ENCODE results near the gene RBP5.

The RBP5 gene, protein sequence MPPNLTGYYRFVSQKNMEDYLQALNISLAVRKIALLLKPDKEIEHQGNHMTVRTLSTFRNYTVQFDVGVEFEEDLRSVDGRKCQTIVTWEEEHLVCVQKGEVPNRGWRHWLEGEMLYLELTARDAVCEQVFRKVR

DNA sequence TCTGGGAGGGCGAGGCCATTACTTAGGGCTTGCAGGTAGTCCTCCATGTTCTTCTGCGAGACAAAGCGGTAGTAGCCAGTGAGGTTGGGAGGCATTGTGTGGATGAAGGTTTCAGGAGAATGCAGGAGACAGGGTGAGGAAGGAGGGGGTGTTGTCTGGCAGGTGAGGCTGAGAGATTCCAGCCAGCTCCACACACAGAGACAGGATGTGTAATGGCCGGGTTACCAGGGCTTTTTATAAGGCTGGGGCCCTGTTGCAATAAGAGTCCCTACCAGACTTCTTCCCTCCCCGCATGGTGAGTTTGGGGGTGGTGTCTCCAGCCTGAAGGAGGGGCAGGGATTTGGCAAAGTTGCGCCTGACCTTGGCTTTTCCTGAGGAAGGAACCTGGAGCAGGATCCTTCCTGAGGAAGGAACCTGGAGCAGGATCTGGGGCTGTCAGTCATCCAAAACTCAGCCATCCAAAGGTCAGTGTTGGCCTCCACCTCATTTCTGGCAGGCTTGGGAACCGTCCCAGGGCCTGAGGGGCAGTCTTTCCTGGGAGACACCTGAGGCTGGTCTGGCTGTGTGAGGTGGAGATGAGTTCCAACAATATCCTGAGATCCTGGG lies at the start of gene RBP5:
Gene RBP5, minus strand, starts transcription at position 209 of the 606 bp plus-strand sequence. Its CDS starts 114 bp downstream, at position 95.
- peaks cover 45% of the 10 kb centered on the region for H3K4me1 Mint-ChIP-seq
- ATAC-seq, result no peak
- peak within 1 kb of the TSS; percentile 91 to 93 for H3K4me3 Mint-ChIP-seq
- H3K27me3 Mint-ChIP-seq, result no peaks in the 10 kb centered on the region
- peak within 1 kb of the TSS in 1 of 2 donors; percentile 82 for H3K27ac Mint-ChIP-seq
- H3K9me3 Mint-ChIP-seq, result no peaks in the 10 kb centered on the region
- DNase-seq, result no peak

- no peak for ATAC-seq
- Mint-ChIP-seq H3K27me3 (peaks cover 48% of the 10 kb centered on the region), H3K4me3 (no peak overlapping the region), H3K4me1 (no peaks in the 10 kb centered on the region), H3K9me3 (peaks cover 0 to 5% of the 10 kb centered on the region in 2 donors), H3K27ac (no peak overlapping the region)
- no peak for DNase-seq
These were observed 49.8 kb upstream of the RBP5 start for GRCh38 chr12:7178481-7178880.

DNA sequence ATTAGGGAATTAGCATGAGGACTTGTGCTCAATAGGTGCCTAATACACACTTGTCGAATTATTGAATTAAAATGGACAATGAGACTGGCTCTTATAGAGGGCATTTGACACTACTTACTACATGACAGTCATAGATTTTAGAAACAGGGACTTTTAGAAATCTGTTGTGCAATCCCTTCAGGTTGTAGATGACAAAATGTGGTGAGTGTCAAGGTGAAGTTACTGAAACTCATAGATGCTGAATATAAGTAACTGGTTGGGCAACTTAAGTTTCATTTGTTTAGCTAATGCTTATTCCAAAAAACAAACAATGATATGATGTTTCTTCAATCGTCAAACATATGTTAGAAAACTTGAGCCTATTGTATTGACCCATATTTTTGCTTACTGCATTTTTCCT lies 47.9 kb upstream of the RBP5 start:
- H3K27ac Mint-ChIP-seq, result no peak overlapping the region
- H3K4me1 Mint-ChIP-seq, result no peaks in the 10 kb centered on the region
- peaks cover 0 to 10% of the 10 kb centered on the region in 2 donors for H3K9me3 Mint-ChIP-seq
- H3K27me3 Mint-ChIP-seq, result peaks cover 58% of the 10 kb centered on the region
- ATAC-seq (no peak), DNase-seq (no peak)
- no peak overlapping the region for H3K4me3 Mint-ChIP-seq

GRCh38 chr12:7175493-7175892 lies 46.8 kb upstream of the RBP5 start:
- peaks cover 54% of the 10 kb centered on the region for H3K27me3 Mint-ChIP-seq
- H3K9me3 Mint-ChIP-seq, result peaks cover 4 to 10% of the 10 kb centered on the region in 2 donors
- H3K4me1 Mint-ChIP-seq, result no peaks in the 10 kb centered on the region
- no peak overlapping the region for H3K4me3 Mint-ChIP-seq
- DNase-seq, result no peak
- H3K27ac Mint-ChIP-seq, result no peak overlapping the region
- ATAC-seq, result no peak

GRCh38 chr12:7171854-7172253 lies 43.2 kb upstream of the RBP5 start:
- H3K9me3 Mint-ChIP-seq, result peaks cover 25 to 40% of the 10 kb centered on the region in 2 donors
- no peak overlapping the region for H3K27ac Mint-ChIP-seq
- H3K27me3 Mint-ChIP-seq, result peaks cover 39% of the 10 kb centered on the region
- no peaks in the 10 kb centered on the region for H3K4me1 Mint-ChIP-seq
- ATAC-seq (no peak), DNase-seq (no peak)
- no peak overlapping the region for H3K4me3 Mint-ChIP-seq

GRCh38 chr12:7169951-7170350 lies 41.3 kb upstream of the RBP5 start:
- H3K4me3 Mint-ChIP-seq, result no peak overlapping the region
- peaks cover 28% of the 10 kb centered on the region for H3K27me3 Mint-ChIP-seq
- ATAC-seq, result no peak
- H3K27ac Mint-ChIP-seq, result no peak overlapping the region
- no peaks in the 10 kb centered on the region for H3K4me1 Mint-ChIP-seq
- DNase-seq, result no peak
- H3K9me3 Mint-ChIP-seq, result peaks cover 20 to 44% of the 10 kb centered on the region in 2 donors

- peak; percentile 73 for ATAC-seq
- H3K9me3 Mint-ChIP-seq, result peaks cover 8 to 13% of the 10 kb centered on the region in 2 donors
- no peak overlapping the region for H3K27ac Mint-ChIP-seq
- peaks cover 36% of the 10 kb centered on the region for H3K27me3 Mint-ChIP-seq
- peak; percentile 15 to 28 for DNase-seq
- H3K4me3 Mint-ChIP-seq, result peak overlapping the region; percentile 6 to 76
- H3K4me1 Mint-ChIP-seq, result peaks cover 11% of the 10 kb centered on the region
These were observed 34.0 kb upstream of the RBP5 start for GRCh38 chr12:7162691-7163114.

DNA sequence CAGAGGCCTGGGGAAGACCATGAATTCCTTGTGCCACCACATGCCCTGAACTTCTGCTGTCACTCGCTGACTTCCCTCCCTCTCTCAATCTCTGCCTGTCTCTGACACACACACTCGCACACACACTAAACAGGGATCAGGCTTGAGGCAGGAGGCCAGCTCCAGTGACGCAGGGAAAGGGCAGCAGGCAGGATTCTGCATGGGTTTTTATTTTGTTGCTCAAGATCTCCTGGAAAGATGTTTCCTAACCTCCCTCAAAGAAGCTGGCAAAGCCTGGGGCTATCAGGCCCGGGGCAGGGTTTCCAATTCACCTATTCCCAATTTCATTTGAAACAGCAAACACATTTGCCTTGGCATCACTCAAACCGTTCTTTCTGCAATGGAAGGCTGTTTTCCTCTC lies 33.1 kb upstream of the RBP5 start:
- H3K27ac Mint-ChIP-seq, result no peak overlapping the region
- peaks cover 36% of the 10 kb centered on the region for H3K27me3 Mint-ChIP-seq
- ATAC-seq, result no peak
- peaks cover 0 to 4% of the 10 kb centered on the region in 2 donors for H3K9me3 Mint-ChIP-seq
- no peak for DNase-seq
- no peak overlapping the region for H3K4me3 Mint-ChIP-seq
- H3K4me1 Mint-ChIP-seq, result peaks cover 11% of the 10 kb centered on the region

DNA sequence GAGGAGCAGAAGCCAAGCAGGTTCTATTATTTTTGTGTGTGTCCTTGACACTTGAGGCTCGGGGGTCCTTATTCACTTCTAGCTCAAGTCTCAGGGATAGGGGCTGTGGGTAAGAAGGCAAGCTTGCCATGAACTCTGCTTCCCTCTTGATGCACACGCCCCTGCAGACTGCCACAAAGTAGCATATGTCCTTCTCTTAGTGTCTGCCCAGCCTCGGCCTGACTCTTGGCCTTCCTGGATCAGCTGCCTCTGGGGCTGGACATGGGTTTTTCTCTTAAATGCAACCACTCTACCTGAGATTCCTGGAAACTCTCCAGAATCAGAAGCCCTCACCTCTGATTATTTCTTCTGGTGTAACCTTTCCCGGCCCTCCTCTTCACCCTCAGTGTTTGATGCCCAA lies 32.6 kb upstream of the RBP5 start:
- Mint-ChIP-seq H3K9me3 (no peaks in the 10 kb centered on the region), H3K27ac (no peak overlapping the region), H3K4me3 (no peak overlapping the region), H3K27me3 (peaks cover 36% of the 10 kb centered on the region), H3K4me1 (peaks cover 11% of the 10 kb centered on the region)
- ATAC-seq, result no peak
- DNase-seq, result no peak

DNA sequence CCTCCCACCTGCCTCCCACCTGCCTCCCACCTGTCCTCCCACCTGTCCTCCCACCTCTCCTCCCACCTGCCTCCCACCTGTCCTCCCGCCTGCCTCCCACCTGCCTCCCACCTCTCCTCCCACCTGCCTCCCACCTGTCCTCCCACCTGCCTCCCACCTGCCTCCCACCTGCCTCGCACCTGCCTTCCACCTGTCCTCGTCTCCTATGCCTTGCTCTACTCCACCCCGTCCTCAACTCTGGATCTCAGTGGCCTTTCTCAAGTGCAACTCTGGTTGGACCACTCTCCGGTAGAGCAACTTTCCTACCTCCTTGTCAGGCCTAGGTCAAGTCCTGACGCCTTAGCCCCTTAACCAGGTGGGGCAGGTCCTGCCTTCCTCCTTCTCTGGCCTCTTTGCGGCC lies 31.5 kb upstream of the RBP5 start:
- DNase-seq (no peak), ATAC-seq (no peak)
- Mint-ChIP-seq H3K9me3 (no peaks in the 10 kb centered on the region), H3K27ac (no peak overlapping the region), H3K27me3 (peaks cover 30% of the 10 kb centered on the region), H3K4me1 (peaks cover 11% of the 10 kb centered on the region), H3K4me3 (no peak overlapping the region)

- DNase-seq (no peak), ATAC-seq (no peak)
- no peak overlapping the region for H3K27ac Mint-ChIP-seq
- H3K4me3 Mint-ChIP-seq, result no peak overlapping the region
- H3K27me3 Mint-ChIP-seq, result peaks cover 24% of the 10 kb centered on the region
- H3K4me1 Mint-ChIP-seq, result peaks cover 11% of the 10 kb centered on the region
- H3K9me3 Mint-ChIP-seq, result no peaks in the 10 kb centered on the region
These were observed 30.3 kb upstream of the RBP5 start for GRCh38 chr12:7158781-7159609.

DNA sequence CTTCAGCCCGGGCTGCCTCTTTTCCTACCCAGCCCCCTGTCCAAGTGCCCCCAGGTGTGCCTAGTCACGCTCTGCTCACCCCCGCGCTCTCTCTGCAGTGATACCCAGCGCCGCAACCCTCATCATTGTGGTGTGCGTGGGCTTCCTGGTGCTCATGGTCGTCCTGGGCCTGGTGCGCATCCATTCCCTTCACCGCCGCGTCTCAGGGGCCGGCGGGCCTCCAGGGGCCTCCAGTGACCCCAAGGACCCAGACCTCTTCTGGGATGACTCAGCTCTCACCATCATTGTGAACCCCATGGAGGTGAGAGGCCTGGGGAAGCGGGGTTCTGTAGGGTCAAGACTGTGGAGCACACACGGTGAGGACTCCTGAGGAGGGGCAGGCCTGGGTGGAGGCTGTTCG lies 28.7 kb upstream of the RBP5 start:
- no peak overlapping the region for H3K4me3 Mint-ChIP-seq
- H3K27ac Mint-ChIP-seq, result peak overlapping the region; percentile 66 to 86
- DNase-seq, result no peak
- ATAC-seq, result no peak
- peaks cover 11% of the 10 kb centered on the region for H3K27me3 Mint-ChIP-seq
- H3K4me1 Mint-ChIP-seq, result peaks cover 3% of the 10 kb centered on the region
- H3K9me3 Mint-ChIP-seq, result no peaks in the 10 kb centered on the region

DNA sequence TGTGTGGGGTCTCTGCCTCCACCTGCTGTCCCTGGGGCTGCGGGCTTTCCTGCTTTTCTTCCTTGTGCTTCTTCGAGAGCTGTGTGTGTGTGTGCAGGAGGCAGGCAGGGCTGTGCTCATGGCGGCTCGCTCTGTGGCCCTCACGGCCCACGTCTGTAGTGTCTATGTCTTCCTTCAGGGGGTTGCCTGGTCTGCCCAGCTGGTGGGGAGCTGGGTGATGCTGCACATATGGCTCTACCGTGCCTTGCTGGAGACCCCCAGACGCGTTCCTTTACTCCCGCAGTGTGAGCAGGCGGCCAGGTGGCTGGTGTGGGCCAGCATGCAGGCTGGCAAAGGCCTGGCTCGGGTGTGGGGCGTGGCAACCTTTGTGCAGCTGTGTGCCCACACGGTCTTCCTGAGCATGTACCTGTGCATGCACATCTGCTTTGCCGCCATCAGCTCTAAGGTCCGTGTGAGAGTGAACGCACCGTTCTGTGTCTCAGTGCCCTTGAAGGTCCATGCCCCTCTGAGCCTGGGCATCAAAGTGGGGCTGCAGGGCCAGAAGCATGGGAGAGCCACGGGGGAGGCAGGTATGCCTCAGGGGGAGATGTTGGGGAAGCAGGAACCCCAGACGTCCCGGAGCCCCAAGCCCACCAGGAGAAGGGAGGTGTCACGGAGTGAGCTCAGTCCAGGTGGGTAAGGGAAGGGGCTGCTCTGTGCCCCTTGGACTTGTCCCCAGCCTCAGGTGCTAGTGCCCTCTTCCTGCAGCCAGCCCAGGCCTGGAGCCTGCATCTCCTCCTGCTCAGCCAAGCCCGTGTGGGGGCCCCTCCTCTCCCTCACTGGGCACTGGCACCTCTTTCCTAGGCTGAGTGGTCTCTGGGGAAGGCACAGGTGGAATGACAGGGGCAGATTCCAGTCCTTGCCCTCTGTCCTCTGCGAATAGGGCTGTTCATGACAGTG lies 27.8 kb upstream of the RBP5 start:
- DNase-seq, result no peak
- Mint-ChIP-seq H3K9me3 (no peaks in the 10 kb centered on the region), H3K27me3 (peaks cover 2% of the 10 kb centered on the region), H3K4me1 (no peaks in the 10 kb centered on the region), H3K27ac (peak overlapping the region in 1 of 2 donors; percentile 86), H3K4me3 (no peak overlapping the region)
- no peak for ATAC-seq

DNA sequence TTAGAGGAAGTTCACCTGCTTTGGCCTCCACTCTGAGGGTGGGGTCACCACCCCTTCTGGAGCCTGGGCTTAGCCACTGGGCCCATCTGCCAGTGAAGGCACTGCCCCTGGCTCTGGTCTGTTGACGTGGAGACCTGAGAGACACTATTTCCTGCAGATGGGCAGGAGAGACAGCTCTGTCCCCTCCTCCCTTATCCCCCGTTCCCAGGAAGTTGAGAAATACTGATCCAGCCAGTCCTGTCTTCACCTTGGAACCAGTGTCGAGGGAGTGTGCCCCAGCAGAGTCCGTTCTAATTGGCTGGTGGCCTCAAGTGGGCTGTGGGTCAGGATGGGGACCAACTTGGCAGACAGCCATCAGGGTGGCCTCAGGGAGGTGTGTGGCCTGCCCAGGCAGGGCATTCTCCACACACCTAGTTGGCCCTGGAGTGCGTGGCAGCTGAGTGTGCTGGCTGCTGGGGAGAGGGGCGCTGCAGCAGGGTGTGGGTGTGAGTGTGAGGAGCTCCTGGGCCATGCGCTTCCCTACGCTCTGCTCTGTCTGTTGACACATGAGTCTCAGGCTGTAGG lies 26.9 kb upstream of the RBP5 start:
- Mint-ChIP-seq H3K4me1 (no peaks in the 10 kb centered on the region), H3K4me3 (no peak overlapping the region)
- ATAC-seq, result no peak

DNA sequence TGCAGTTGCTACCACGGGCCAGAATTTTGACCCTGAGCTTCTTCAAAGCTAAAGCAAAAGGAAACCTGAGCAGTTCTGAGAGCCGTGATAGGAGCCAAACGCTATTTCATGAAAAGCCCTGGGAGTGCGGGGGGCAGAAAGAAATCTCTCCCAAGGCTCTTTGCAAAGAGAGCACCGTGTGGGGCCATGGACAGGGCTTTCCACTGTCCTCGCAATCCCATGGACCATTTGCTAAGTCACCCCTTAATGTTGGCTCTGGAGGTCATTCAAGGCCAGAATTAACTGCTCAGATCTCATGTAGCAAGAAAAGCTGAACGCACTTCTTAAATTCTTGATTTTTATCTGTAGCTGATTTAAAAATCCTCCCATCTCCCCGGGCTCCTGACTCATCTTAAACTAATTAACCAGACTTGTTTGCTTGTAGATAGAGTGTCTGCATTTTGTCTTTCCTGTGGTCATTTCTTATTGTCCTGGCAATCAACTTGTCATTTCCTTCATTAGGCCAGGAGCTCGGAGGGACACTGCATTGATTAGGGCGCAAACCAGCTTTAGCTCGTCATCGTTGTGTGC lies 26.3 kb upstream of the RBP5 start:
- H3K27me3 Mint-ChIP-seq, result no peaks in the 10 kb centered on the region
- ATAC-seq (no peak), DNase-seq (peak in 1 of 2 donors; percentile 3)
- H3K9me3 Mint-ChIP-seq, result no peaks in the 10 kb centered on the region
- no peaks in the 10 kb centered on the region for H3K4me1 Mint-ChIP-seq
- H3K4me3 Mint-ChIP-seq, result no peak overlapping the region
- H3K27ac Mint-ChIP-seq, result peak overlapping the region in 1 of 2 donors; percentile 8

More for the DNA sequence above, 26.9 kb upstream of the RBP5 start:
- peak overlapping the region in 1 of 2 donors; percentile 8 for H3K27ac Mint-ChIP-seq
- no peaks in the 10 kb centered on the region for H3K9me3 Mint-ChIP-seq
- H3K27me3 Mint-ChIP-seq, result no peaks in the 10 kb centered on the region
- no peak for DNase-seq
